Measurements from ENCODE around the gene ACSF3.

Gene ACSF3

GRCh38 chr16:89080196-89080853 lies 13.3 kb upstream of the ACSF3 start:
- no peak overlapping the region for H3K4me3 ChIP-seq (ENCODE audit: low read depth, low read length)
- no peak for DNase-seq (ENCODE audit: low read depth)
- TF ChIP-seq MAX (IDR thresholded peaks at IDR 0.05; ENCODE audit: low read depth, low read length): no peak
- no peak for TF ChIP-seq POLR2A (IDR thresholded peaks at IDR 0.05; ENCODE audit: extremely low read depth, insufficient read length)
- TF ChIP-seq MYC (IDR thresholded peaks at IDR 0.05; ENCODE audit: low read depth, low read length): no peak
- TF ChIP-seq CTCF (IDR thresholded peaks at IDR 0.05; ENCODE audit: low read depth, low read length): no peak

- TF ChIP-seq CTCF (IDR thresholded peaks at IDR 0.05; ENCODE audit: low read depth, low read length) (no peak), MYC (IDR thresholded peaks at IDR 0.05; ENCODE audit: low read depth, low read length) (no peak), MAX (IDR thresholded peaks at IDR 0.05; ENCODE audit: low read depth, low read length) (no peak), POLR2A (IDR thresholded peaks at IDR 0.05; ENCODE audit: extremely low read depth, insufficient read length) (no peak)
- no peak overlapping the region for H3K4me3 ChIP-seq (ENCODE audit: low read depth, low read length)
- no peak for DNase-seq (ENCODE audit: low read depth)
Observed at GRCh38 chr16:89081556-89081955, 12.1 kb upstream of the ACSF3 start.

GRCh38 chr16:89084411-89084810 lies 9.2 kb upstream of the ACSF3 start:
- H3K4me3 ChIP-seq (ENCODE audit: low read depth, low read length): no peak overlapping the region
- no peak for DNase-seq (ENCODE audit: low read depth)
- TF ChIP-seq CTCF (IDR thresholded peaks at IDR 0.05; ENCODE audit: low read depth, low read length): no peak

GRCh38 chr16:89084814-89085612 lies 8.6 kb upstream of the ACSF3 start:
- DNase-seq (ENCODE audit: low read depth): no peak
- TF ChIP-seq CTCF (IDR thresholded peaks at IDR 0.05; ENCODE audit: low read depth, low read length) (no peak), POLR2A (IDR thresholded peaks at IDR 0.05; ENCODE audit: extremely low read depth, insufficient read length) (no peak), MYC (IDR thresholded peaks at IDR 0.05; ENCODE audit: low read depth, low read length) (no peak), MAX (IDR thresholded peaks at IDR 0.05; ENCODE audit: low read depth, low read length) (no peak)
- no peak overlapping the region for H3K4me3 ChIP-seq (ENCODE audit: low read depth, low read length)

GRCh38 chr16:89085755-89086154 lies 7.9 kb upstream of the ACSF3 start:
- DNase-seq (ENCODE audit: low read depth): no peak
- H3K4me3 ChIP-seq (ENCODE audit: low read depth, low read length): no peak overlapping the region
- TF ChIP-seq MAX (IDR thresholded peaks at IDR 0.05; ENCODE audit: low read depth, low read length) (no peak), CTCF (IDR thresholded peaks at IDR 0.05; ENCODE audit: low read depth, low read length) (no peak), MYC (IDR thresholded peaks at IDR 0.05; ENCODE audit: low read depth, low read length) (no peak), POLR2A (IDR thresholded peaks at IDR 0.05; ENCODE audit: extremely low read depth, insufficient read length) (no peak)
